NCI-H345 treated with DMSO at 0.1 percent for 48 hours (cell line): Measurements from ENCODE around the gene TSHZ2.

Source experiments
- DNase-seq: peaks from one replicate; lab custom pipeline; 2025; ENCODE audit not compliant: unreplicated experiment; lab: John Stamatoyannopoulos, UW

Gene TSHZ2

GRCh38 chr20:53124075-53124551 lies 152.0 kb downstream of the TSHZ2 start:
- no peak for DNase-seq

DNA sequence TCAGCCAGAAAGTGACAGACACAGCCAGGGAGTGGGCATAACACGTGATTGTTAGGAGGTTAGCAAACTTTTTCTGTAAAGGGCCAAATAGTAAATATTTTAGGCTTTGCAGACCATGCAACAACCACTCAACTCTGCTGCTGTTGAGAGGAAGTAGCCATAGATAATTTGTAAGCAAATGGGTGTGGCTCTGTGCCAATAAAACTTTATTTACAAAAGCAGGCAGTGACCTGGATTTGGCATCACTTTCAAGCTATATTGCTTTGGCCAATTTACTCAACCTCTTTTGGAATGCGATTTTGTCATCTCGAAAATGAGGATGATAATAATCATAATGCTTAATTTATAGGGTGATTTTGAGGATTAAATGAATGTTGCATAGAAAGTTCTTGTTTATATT lies 152.6 kb downstream of the TSHZ2 start:
- DNase-seq = no peak

DNA sequence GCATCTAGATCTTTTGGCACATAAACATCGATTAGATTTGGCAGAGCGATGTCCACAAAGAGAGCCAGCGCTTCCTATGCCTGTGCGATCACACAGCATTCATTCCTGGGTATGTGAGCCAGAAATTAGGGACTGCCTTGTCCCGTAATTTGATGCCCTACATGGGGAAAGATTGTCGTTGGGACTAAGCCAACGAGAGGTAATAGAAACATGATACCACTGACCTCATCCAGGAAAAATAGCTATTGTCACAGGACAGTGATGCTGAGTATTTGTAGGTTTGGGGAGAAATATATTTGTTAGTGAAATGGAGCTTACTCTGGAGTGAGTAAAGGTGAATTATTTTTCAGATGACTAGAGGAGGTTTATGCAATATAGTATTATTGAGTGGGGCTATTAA lies 154.0 kb downstream of the TSHZ2 start:
- DNase-seq = no peak

DNA sequence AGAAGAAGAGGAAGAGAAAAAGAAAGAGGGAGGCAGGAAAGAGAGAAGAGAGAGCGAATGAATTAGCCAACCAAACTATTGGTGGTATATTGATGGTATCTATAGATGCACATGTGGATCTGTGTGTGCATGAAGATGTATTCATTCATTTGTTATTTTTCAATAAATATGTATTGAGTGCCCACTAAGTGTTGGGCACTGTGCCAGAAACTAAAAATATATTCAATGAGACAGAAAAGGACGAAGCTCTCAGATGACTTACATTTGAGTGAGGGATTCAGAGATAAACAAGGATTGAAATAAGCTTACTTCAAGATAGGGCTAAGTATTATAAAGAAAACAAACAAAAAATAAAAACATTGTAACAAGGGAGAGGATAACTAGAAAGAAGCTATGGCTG lies 154.9 kb downstream of the TSHZ2 start:
- DNase-seq = no peak

GRCh38 chr20:53128004-53128403 lies 155.8 kb downstream of the TSHZ2 start:
- no peak for DNase-seq

- DNase-seq = no peak
Measured at GRCh38 chr20:53129563-53129962, 157.4 kb downstream of the TSHZ2 start.

DNA sequence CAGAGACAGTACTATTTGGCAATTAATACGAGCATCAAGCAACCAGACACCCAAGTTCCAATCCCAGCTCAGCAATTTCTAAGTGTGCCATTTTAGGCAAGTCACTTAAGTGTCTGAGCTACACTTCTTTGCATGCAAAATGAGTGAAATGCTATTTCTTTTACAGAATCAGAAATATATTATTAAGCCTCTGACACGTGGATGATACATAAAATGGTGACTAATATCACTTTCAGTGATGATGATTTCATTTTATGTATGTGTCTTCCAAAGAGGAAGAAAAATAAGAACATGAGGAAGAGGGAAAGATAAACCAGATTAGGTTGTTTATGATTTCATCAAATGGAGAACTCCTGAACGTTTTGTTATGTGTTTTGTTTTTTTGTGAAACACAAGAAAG lies 158.6 kb downstream of the TSHZ2 start:
- no peak for DNase-seq

- DNase-seq = no peak
Measured at GRCh38 chr20:53133125-53133524, 161.0 kb downstream of the TSHZ2 start.

DNA sequence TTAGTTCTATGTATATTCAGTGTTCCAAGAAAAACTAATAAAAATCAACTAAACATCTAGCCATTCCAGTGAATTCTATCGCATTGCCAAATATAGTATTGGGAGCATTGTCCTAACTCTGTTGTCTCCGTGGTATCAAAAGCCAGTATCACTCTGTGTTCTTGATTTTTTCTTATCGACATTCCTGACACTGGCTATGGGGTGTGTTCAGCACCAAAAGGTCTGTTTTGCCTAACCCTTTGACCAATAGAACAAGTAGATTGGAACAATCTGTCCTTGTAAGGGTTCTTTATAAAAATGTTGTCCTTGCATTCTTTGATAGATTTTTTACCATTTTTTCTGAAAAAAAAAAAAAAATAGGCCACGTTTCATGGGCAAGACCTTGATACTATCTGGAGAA lies 161.5 kb downstream of the TSHZ2 start:
- no peak for DNase-seq

GRCh38 chr20:53136473-53136872 lies 164.3 kb downstream of the TSHZ2 start:
- no peak for DNase-seq

DNA sequence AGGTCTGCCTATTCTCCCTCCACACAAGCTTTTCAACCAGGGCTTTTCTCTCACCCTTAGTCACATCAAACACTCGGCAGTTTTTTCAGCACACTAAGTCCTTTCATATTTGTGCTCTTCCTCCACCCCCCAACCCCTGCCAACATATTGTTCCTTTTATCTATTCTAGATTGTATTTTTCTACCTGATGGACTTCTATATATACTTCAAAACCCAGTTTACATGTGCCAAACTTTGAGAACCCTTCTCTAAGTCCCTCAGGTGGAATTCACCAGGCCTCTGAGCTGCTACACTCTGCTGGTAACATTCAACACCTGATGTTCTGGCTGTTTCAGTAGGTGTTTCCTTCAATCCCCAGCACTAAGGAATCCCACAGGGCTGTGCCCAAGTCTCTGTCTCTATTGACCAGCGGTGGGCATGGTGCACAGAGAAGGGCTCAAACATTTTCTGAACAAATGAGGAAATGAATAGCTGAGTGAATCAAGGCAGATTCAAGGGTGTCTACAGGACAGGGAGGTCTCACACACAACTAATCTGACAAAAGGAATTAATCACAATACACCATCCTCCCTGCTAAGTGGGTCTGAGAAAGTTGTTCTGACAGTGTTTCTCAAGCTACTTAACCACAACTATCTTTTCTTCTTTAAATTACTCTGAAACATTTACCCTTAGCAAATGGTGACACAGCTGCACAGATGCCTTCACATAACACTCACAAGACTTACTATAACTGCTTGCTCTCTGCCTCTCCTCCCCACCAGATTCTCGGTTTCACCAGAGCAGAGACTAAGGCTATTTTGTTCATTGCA lies 166.5 kb downstream of the TSHZ2 start:
- no peak for DNase-seq

DNA sequence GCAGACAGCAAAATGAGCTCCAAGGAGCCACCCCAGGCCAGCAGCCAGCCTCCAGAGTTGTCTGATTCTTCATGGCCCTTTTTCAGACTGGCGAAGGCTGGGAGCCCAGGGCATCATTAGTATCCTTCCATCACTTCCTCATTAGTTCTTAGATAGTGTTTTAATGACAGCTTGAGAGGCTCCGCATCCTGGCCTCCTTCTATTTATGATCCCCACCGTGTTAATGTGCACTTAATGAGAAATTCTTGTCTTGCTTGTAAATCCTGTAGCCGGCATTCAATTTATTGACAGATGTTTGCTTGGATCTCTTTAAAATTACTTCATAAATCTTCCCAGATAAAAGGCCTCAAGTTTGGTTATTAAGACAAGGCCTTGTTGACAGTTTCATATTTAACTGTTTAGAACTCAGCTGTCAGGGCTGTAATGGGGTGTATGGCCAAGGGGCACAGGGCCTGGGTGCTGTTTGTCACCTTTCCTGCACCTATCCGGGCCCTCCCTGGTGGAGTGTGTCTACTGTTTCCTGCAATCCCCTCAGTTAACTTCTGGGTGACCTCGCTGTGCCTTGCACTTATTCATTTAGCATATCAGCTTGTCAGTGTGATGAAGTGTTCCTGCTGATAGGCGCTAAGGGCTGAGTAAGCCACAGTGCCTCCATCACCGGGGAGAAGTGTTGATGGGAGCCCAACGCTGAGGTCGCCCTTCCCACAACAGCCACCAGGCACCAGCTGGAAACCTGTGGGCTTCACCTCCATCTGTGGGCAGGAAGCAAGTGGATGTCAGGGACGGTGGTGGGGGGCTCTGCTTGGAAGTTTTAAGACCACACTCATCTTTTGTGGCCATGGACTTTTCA lies 169.3 kb downstream of the TSHZ2 start:
- no peak for DNase-seq

GRCh38 chr20:53142225-53143127 lies 170.3 kb downstream of the TSHZ2 start:
- DNase-seq = no peak

- DNase-seq = no peak
Measured at GRCh38 chr20:53146201-53146891, 174.2 kb downstream of the TSHZ2 start.

DNA sequence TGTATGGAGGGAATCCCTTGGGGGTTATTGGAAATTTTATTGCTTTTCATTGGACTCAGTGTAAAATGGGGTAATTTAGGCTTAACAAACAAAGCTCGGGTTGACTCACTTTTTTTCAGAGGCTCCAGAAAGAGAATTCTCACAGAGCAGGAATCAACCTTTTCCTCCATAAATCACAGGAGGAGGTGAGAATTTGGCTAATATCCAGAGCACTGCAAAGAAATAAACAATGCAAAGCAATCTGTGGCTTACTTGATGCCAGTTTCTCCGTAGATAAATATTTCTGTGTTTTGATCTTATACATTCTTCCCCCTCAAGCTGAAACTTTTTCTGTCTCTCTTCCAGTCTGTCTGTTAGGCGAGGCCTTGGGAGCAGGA lies 176.6 kb downstream of the TSHZ2 start:
- DNase-seq = no peak

- DNase-seq = no peak
Measured at GRCh38 chr20:53149148-53149889, 177.2 kb downstream of the TSHZ2 start.

- DNase-seq = no peak
Measured at GRCh38 chr20:53149890-53150205, 177.7 kb downstream of the TSHZ2 start.

- no peak for DNase-seq
Measured at GRCh38 chr20:53150532-53150931, 178.4 kb downstream of the TSHZ2 start.

DNA sequence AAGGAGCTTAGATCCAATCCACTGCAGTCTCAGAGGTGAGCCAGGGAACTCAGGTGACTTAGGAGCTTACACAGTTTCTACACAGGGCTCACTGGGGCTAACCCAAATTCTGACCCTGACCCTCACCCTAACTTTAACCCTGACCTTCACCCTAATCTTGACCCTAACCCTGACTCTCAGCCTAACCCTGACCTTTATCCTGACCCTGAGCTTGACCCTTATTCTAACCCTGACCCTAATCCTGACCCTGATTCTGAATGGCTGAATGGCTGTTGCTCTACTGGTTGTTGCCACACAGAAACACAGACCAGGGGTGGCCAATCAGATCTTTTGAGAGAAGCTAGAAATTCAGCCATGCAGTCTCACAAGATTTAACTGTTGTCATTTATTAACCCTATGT lies 180.1 kb downstream of the TSHZ2 start:
- no peak for DNase-seq

DNA sequence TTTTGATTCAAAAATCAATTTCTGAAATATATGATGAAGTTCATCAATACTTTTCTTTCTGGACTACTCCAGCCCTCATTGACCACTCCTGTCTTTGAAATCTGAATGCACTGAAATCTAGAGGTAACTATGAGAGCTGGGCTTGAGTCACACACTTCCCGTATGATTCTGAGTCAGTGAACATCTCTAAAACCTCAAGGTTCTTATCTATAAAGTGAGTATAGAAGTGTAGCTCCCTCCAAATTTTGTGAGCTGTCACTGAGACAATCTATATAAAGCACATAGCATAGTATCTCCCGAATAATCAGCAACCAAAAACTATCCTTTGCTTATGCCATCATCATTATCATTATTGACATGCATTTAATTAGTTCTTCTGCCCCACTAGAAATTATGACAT lies 182.4 kb downstream of the TSHZ2 start:
- no peak for DNase-seq
